Ureter (tissue), 1 donor: ENCODE measurements around the gene HMGB2. TPM values are rescaled to one million over a fixed set of nuclear protein-coding genes. Genes with fewer than 3 reads are reported as not detected.

Source experiments
- DNase-seq: peaks from one replicate; pipeline ENCODE4 v3.0.0-alpha.2; 2020; ENCODE audit warnings: low spot score
- total RNA-seq: library from RNA; stranded (reverse); gene quantifications from one replicate; pipeline ENCODE4 v1.2.4, GENCODE V29; 2023
- donor health status: DM: yes; HTN: yes; CAD: no.

The HMGB2 gene
- total RNA-seq, 1 donor from 2014 or later: 51.8 TPM

- no peak for DNase-seq
Observed at GRCh38 chr4:173288698-173289352, 45.3 kb downstream of the HMGB2 start.

- DNase-seq: peak; percentile 58
Observed at GRCh38 chr4:173288296-173288695, 45.9 kb downstream of the HMGB2 start.

GRCh38 chr4:173287486-173287885 is 46.7 kb downstream of the HMGB2 start:
- no peak for DNase-seq

GRCh38 chr4:173284463-173284862 is 49.7 kb downstream of the HMGB2 start:
- no peak for DNase-seq

- DNase-seq: no peak
Observed at GRCh38 chr4:173282626-173283025, 51.5 kb downstream of the HMGB2 start.

- no peak for DNase-seq
Observed at GRCh38 chr4:173282256-173282562, 51.9 kb downstream of the HMGB2 start.

GRCh38 chr4:173281406-173282255 is 52.5 kb downstream of the HMGB2 start:
- no peak for DNase-seq

Other genes starting within 250 kb of the HMGB2 start
- gene GALNT7, start 165.5 kb downstream of the HMGB2 start, total RNA-seq: 49.7 TPM
- gene SAP30, start 36.6 kb upstream of the HMGB2 start, total RNA-seq: 8.6 TPM
- 2.3 TPM for gene SCRG1, start 64.8 kb upstream of the HMGB2 start, total RNA-seq
- gene HAND2, start 195.9 kb upstream of the HMGB2 start, total RNA-seq: 0.21 TPM